Heart left ventricle (tissue), 16 donors: ENCODE results near the gene KIAA0825. TPM values are rescaled to one million over a fixed set of nuclear protein-coding genes. Genes with fewer than 3 reads are reported as not detected.

Experiments
- ATAC-seq, 4 donors: fragments of 200-7000 bp; cut with Tn5 transposase; one replicate each; pipeline ENCODE4 v1.9.1; 2020 to 2022; ENCODE audit warnings: moderate library complexity in 4 of 4, mild to moderate bottlenecking in 3 of 4, moderate number of reproducible peaks in 1 of 4
- DNase-seq, 5 donors: peaks; one replicate each; pipeline ENCODE4 v3.0.0-alpha.2; 2020
- H3K27ac ChIP-seq, 12 donors: fragments of 200-600 bp; sonication (generic) in 4 of 12; one replicate each; pipeline versions ENCODE4 v1.5.0 to v1.8.0; 2016 to 2022; ENCODE audit warnings: mild to moderate bottlenecking in 2 of 12
- H3K27me3 ChIP-seq, 9 donors: fragments of 200-600 bp; sonication (generic) in 2 of 9; one replicate each; pipeline versions ENCODE4 v1.5.1 to v1.8.0; 2016 to 2022; ENCODE audit warnings: mild to moderate bottlenecking in 3 of 9
- H3K36me3 ChIP-seq, 9 donors: fragments of 200-600 bp; sonication (generic) in 2 of 9; one replicate each; pipeline versions ENCODE4 v1.5.0 to v1.8.0; 2018 to 2022; ENCODE audit warnings: mild to moderate bottlenecking in 2 of 9
- H3K4me1 ChIP-seq, 12 donors: fragments of 200-600 bp; sonication (generic) in 4 of 12; one replicate each; pipeline versions ENCODE4 v1.5.0 to v1.8.0; 2016 to 2022; ENCODE audit warnings: mild to moderate bottlenecking in 3 of 12
- H3K4me3 ChIP-seq, 12 donors: fragments of 200-600 bp; sonication (generic) in 4 of 12; one replicate each; pipeline versions ENCODE4 v1.5.0 to v1.8.0; 2017 to 2022; ENCODE audit warnings: mild to moderate bottlenecking in 9 of 12, moderate library complexity in 4 of 12
- H3K9me3 ChIP-seq, 12 donors: fragments of 200-600 bp; sonication (generic) in 4 of 12; one replicate each; pipeline versions ENCODE4 v1.5.0 to v1.8.0; 2016 to 2022; ENCODE audit warnings: mild to moderate bottlenecking in 1 of 12
- POLR2A ChIP-seq, 2 donors: fragments of 450-650 bp; IDR thresholded peaks; one replicate each; pipeline ENCODE4 v1.6.1; 2017; ENCODE audit warnings: antibody characterized with exemption in 2 of 2, mild to moderate bottlenecking in 2 of 2, moderate library complexity in 2 of 2
- WGBS, 4 donors: extraction: QIAGEN DNeasy Blood & Tissue Kit in 2 of 4; methylation state at CpG; one replicate each; pipeline versions ENCODE4 v1.1.5 to v1.1.7; 2013 to 2018; 5-methylcytosine and 5-hydroxymethylcytosine counted together
- intact Hi-C, 10 donors: fragments of 100-400 bp; cut with DNase I; formaldehyde crosslinking; loops; one replicate each; pipeline versions ENCODE4 v1.11.1 to v1.14.2; 2022
- polyA plus RNA-seq, 2 donors: library from polyadenylated mRNA; stranded (reverse); fragments of 200-250 nt; gene quantifications; one replicate each; pipeline ENCODE4 v1.2.3, GENCODE V29; 2013
- total RNA-seq, 9 donors: library from RNA; depleted of rRNA in 2 of 9; stranded (reverse); fragments of >200 nt in 2 of 9; fragmentation: NEBNext Ultra II Directional in 3 of 9; extraction: Animal tissue kit (Norgen Biotek cat#: 25700) in 3 of 9; gene quantifications; one replicate each; pipeline versions ENCODE4 v1.1.0 to v1.2.4, GENCODE V29; 2016 to 2023
- TF ChIP-seq, protein P1 (sequence below), 12 donors: fragments of 200-600 bp; sonication (generic) in 4 of 12; IDR thresholded peaks; one replicate each; pipeline versions ENCODE4 v1.5.0 to v1.8.0; 2018 to 2022; ENCODE audit warnings: antibody characterized with exemption in 12 of 12, mild to moderate bottlenecking in 5 of 12
- donor health status: ischemic (EF 13 %, LVEDD 7.1; RV severe dilation, severe dysfunction).
- donor health status: healthy with polysubstance abuse.
- donor health status: DM: no; HTN: yes; CAD: no.
- donor health status: DM: no; HTN: no; CAD: no.
- donor health status: ischemic (EF 25% LVEDD 6.9; RV normal size, moderate dysfunction).
- donor health status: ischemic (EF 25% LVEDD 5.7; RV mildly dilated, moderate dysfunction).
- donor health status: healthy.
- donor health status: DM: yes; HTN: yes; CAD: no.
- donor health status: ischemic (EF 35%, LVEDD 5.7; RV mildly dilated, moderate dysfunction).
- donor health status: nonischemic (EF 11% LVEDD 7.7; RV severe dilation, severe dysfunction).
- donor health status: DM: yes; HTN: yes; CAD: no.
- donor health status: PGD.
- donor health status: ischemic (EF 29% LVEDD 5.4; RV normal size, mild dysfunction).
- donor health status: nonischemic (EF 23%, LVEDD 6.1; RV moderate dilation, normal function).

The KIAA0825 gene
- total and polyA plus RNA-seq, 11 donors = 0.27 to 4.1 (median 2.4) TPM

- no peaks in the 10 kb centered on the region for H3K4me1 ChIP-seq
- ATAC-seq (no peak), DNase-seq (no peak)
- no peak overlapping the region for H3K27ac ChIP-seq
- TF ChIP-seq POLR2A (IDR thresholded peaks at IDR 0.05) = no peak
- no peak overlapping the region for H3K4me3 ChIP-seq
- H3K9me3 ChIP-seq = no peaks in the 10 kb centered on the region
- 80 to 89% (median 84%) methylated on average over 3 of the region's 3 CpGs for WGBS, 4 donors
- no peaks in the 10 kb centered on the region for H3K27me3 ChIP-seq
- no peaks in the 10 kb centered on the region for H3K36me3 ChIP-seq
- intact Hi-C loops = no loop called here
These were observed 400.7 kb downstream of the KIAA0825 start for GRCh38 chr5:94217745-94218144.

- H3K27me3 ChIP-seq = no peaks in the 10 kb centered on the region
- 78 to 87% (median 82%) methylated on average over 2 of the region's 2 CpGs for WGBS, 4 donors
- TF ChIP-seq POLR2A (IDR thresholded peaks at IDR 0.05) = no peak
- TF ChIP-seq, protein P1, sequence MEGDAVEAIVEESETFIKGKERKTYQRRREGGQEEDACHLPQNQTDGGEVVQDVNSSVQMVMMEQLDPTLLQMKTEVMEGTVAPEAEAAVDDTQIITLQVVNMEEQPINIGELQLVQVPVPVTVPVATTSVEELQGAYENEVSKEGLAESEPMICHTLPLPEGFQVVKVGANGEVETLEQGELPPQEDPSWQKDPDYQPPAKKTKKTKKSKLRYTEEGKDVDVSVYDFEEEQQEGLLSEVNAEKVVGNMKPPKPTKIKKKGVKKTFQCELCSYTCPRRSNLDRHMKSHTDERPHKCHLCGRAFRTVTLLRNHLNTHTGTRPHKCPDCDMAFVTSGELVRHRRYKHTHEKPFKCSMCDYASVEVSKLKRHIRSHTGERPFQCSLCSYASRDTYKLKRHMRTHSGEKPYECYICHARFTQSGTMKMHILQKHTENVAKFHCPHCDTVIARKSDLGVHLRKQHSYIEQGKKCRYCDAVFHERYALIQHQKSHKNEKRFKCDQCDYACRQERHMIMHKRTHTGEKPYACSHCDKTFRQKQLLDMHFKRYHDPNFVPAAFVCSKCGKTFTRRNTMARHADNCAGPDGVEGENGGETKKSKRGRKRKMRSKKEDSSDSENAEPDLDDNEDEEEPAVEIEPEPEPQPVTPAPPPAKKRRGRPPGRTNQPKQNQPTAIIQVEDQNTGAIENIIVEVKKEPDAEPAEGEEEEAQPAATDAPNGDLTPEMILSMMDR (IDR thresholded peaks at IDR 0.05) = no peak
- no peak overlapping the region for H3K4me3 ChIP-seq
- H3K4me1 ChIP-seq = no peaks in the 10 kb centered on the region
- no peak overlapping the region for H3K27ac ChIP-seq
- intact Hi-C loops = no loop called here
- no peaks in the 10 kb centered on the region for H3K36me3 ChIP-seq
- no peak for DNase-seq
- ATAC-seq = no peak
- H3K9me3 ChIP-seq = no peaks in the 10 kb centered on the region
These were observed 401.2 kb downstream of the KIAA0825 start for GRCh38 chr5:94217216-94217615.

DNA sequence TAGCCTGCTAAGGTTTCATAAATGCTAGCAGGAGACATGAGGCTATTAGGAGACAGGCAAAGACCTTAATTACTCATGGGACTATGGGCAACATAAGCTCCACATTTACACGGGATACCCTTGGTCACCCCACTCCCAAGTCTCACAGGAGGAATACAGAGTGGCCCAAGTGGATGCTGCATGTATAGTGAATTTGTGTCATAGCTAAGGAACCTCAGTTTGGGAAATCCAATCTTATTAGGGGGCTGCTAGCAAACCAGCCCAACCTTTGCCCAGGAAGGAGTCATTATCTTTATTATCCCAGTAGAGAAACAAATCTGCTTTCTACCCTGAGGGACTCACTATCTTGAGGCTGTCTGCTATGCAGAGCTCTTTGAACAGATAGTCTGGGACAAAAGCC is 405.9 kb downstream of the KIAA0825 start:
- Histone ChIP-seq H3K36me3 (no peaks in the 10 kb centered on the region), H3K9me3 (no peaks in the 10 kb centered on the region), H3K27me3 (no peaks in the 10 kb centered on the region), H3K27ac (no peak overlapping the region), H3K4me1 (no peaks in the 10 kb centered on the region), H3K4me3 (no peak overlapping the region)
- WGBS, 4 donors = 0 to 58% (median 0%) methylated on average over 1 of the region's 1 CpG; no CpG with 5 or more reads in 1 of the 4 donors
- no peak for ATAC-seq
- no peak for DNase-seq
- intact Hi-C loops = no loop called here
- TF ChIP-seq, protein P1 (IDR thresholded peaks at IDR 0.05) = no peak
- TF ChIP-seq POLR2A (IDR thresholded peaks at IDR 0.05) = no peak

DNA sequence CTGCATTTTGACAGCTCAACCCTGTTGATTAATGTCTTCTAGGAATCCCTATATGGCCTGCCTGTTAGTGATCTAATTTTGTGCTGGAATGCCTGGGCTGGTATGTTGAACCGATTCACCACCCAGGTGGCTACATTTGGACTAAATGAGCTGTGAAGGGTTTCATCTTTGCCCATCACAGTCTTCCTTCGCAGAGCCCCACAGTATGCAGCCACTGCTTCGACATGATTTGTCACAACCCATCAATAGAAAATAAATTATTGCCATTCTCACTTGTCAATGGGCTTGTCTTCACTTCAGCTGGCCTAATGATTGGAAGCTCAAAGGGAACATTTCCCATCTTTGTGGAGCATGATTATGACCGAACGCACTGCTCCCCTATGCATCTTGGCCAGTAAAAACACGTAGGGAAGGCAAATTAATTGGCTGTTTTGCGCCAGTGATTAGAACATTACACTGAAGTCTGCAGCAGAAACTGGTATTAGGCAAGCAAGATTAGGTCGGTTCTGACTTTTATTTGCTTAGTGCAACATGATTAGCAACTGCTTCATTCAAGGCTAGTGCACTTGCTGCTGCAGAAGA is 408.5 kb downstream of the KIAA0825 start:
- Histone ChIP-seq H3K27ac (no peak overlapping the region), H3K27me3 (no peaks in the 10 kb centered on the region), H3K9me3 (no peaks in the 10 kb centered on the region), H3K4me1 (no peaks in the 10 kb centered on the region), H3K4me3 (no peak overlapping the region), H3K36me3 (no peaks in the 10 kb centered on the region)
- no peak for DNase-seq
- ATAC-seq = no peak
- 77 to 79% (median 78%) methylated on average over 8 of the region's 8 CpGs for WGBS, 4 donors
- TF ChIP-seq POLR2A (IDR thresholded peaks at IDR 0.05) = no peak
- TF ChIP-seq, protein P1 (IDR thresholded peaks at IDR 0.05) = no peak
- intact Hi-C loops = no loop called here

DNA sequence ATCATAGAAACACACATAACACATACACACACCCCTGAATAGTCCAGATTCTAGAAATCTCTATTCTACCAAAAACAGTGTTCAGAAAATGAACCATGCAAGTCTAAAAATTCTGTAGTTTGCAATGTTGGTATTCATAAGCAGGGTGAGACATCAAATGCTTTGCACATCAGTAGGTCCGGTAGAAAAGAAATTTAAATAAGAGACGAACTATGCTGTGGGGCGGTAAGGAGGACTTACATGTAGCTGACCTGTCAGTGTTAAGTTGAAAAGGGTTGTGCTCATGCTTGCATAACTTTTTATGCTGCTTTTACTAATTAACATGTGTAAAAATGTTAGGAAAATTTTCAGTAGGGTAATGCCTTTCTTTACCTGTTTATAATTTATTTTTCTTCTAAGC is 409.1 kb downstream of the KIAA0825 start:
- no peaks in the 10 kb centered on the region for H3K36me3 ChIP-seq

More for the DNA sequence above, 409.1 kb downstream of the KIAA0825 start:
- no peaks in the 10 kb centered on the region for H3K4me1 ChIP-seq
- no peak for DNase-seq
- no peak overlapping the region for H3K4me3 ChIP-seq
- no peak for ATAC-seq
- H3K27me3 ChIP-seq = no peaks in the 10 kb centered on the region
- no peak overlapping the region for H3K27ac ChIP-seq
- TF ChIP-seq POLR2A (IDR thresholded peaks at IDR 0.05) = no peak
- TF ChIP-seq, protein P1 (IDR thresholded peaks at IDR 0.05) = no peak
- no peaks in the 10 kb centered on the region for H3K9me3 ChIP-seq
- WGBS, 4 donors = 94 to 95% (median 95%) methylated on average over 3 of the region's 3 CpGs
- intact Hi-C loops = no loop called here
